Heart left ventricle (tissue), 16 donors: ENCODE results near the gene MAPK12. TPM values are rescaled to one million over a fixed set of nuclear protein-coding genes. Genes with fewer than 3 reads are reported as not detected.

Experiments used
- ATAC-seq, 4 donors: fragments of 200-7000 bp; cut with Tn5 transposase; one replicate each; pipeline ENCODE4 v1.9.1; 2020 to 2022; ENCODE audit warnings: moderate library complexity in 4 of 4, mild to moderate bottlenecking in 3 of 4, moderate number of reproducible peaks in 1 of 4
- DNase-seq, 5 donors: peaks; one replicate each; pipeline ENCODE4 v3.0.0-alpha.2; 2020
- H3K27ac ChIP-seq, 12 donors: fragments of 200-600 bp; sonication (generic) in 4 of 12; one replicate each; pipeline versions ENCODE4 v1.5.0 to v1.8.0; 2016 to 2022; ENCODE audit warnings: mild to moderate bottlenecking in 2 of 12
- H3K27me3 ChIP-seq, 9 donors: fragments of 200-600 bp; sonication (generic) in 2 of 9; one replicate each; pipeline versions ENCODE4 v1.5.1 to v1.8.0; 2016 to 2022; ENCODE audit warnings: mild to moderate bottlenecking in 3 of 9
- H3K36me3 ChIP-seq, 9 donors: fragments of 200-600 bp; sonication (generic) in 2 of 9; one replicate each; pipeline versions ENCODE4 v1.5.0 to v1.8.0; 2018 to 2022; ENCODE audit warnings: mild to moderate bottlenecking in 2 of 9
- H3K4me1 ChIP-seq, 12 donors: fragments of 200-600 bp; sonication (generic) in 4 of 12; one replicate each; pipeline versions ENCODE4 v1.5.0 to v1.8.0; 2016 to 2022; ENCODE audit warnings: mild to moderate bottlenecking in 3 of 12
- H3K4me3 ChIP-seq, 12 donors: fragments of 200-600 bp; sonication (generic) in 4 of 12; one replicate each; pipeline versions ENCODE4 v1.5.0 to v1.8.0; 2017 to 2022; ENCODE audit warnings: mild to moderate bottlenecking in 9 of 12, moderate library complexity in 4 of 12
- H3K9me3 ChIP-seq, 12 donors: fragments of 200-600 bp; sonication (generic) in 4 of 12; one replicate each; pipeline versions ENCODE4 v1.5.0 to v1.8.0; 2016 to 2022; ENCODE audit warnings: mild to moderate bottlenecking in 1 of 12
- CTCF ChIP-seq, 12 donors: fragments of 200-600 bp; sonication (generic) in 4 of 12; IDR thresholded peaks; one replicate each; pipeline versions ENCODE4 v1.5.0 to v1.8.0; 2018 to 2022; ENCODE audit warnings: antibody characterized with exemption in 12 of 12, mild to moderate bottlenecking in 5 of 12
- POLR2A ChIP-seq, 2 donors: fragments of 450-650 bp; IDR thresholded peaks; one replicate each; pipeline ENCODE4 v1.6.1; 2017; ENCODE audit warnings: antibody characterized with exemption in 2 of 2, mild to moderate bottlenecking in 2 of 2, moderate library complexity in 2 of 2
- WGBS, 4 donors: extraction: QIAGEN DNeasy Blood & Tissue Kit in 2 of 4; methylation state at CpG; one replicate each; pipeline versions ENCODE4 v1.1.5 to v1.1.7; 2013 to 2018; 5-methylcytosine and 5-hydroxymethylcytosine counted together
- intact Hi-C, 10 donors: fragments of 100-400 bp; cut with DNase I; formaldehyde crosslinking; loops; one replicate each; pipeline versions ENCODE4 v1.11.1 to v1.14.2; 2022
- polyA plus RNA-seq, 2 donors: library from polyadenylated mRNA; stranded (reverse); fragments of 200-250 nt; gene quantifications; one replicate each; pipeline ENCODE4 v1.2.3, GENCODE V29; 2013
- total RNA-seq, 9 donors: library from RNA; depleted of rRNA in 2 of 9; stranded (reverse); fragments of >200 nt in 2 of 9; fragmentation: NEBNext Ultra II Directional in 3 of 9; extraction: Animal tissue kit (Norgen Biotek cat#: 25700) in 3 of 9; gene quantifications; one replicate each; pipeline versions ENCODE4 v1.1.0 to v1.2.4, GENCODE V29; 2016 to 2023
- donor health status: ischemic (EF 13 %, LVEDD 7.1; RV severe dilation, severe dysfunction).
- donor health status: healthy with polysubstance abuse.
- donor health status: DM: no; HTN: yes; CAD: no.
- donor health status: DM: no; HTN: no; CAD: no.
- donor health status: ischemic (EF 25% LVEDD 6.9; RV normal size, moderate dysfunction).
- donor health status: ischemic (EF 25% LVEDD 5.7; RV mildly dilated, moderate dysfunction).
- donor health status: healthy.
- donor health status: DM: yes; HTN: yes; CAD: no.
- donor health status: ischemic (EF 35%, LVEDD 5.7; RV mildly dilated, moderate dysfunction).
- donor health status: nonischemic (EF 11% LVEDD 7.7; RV severe dilation, severe dysfunction).
- donor health status: DM: yes; HTN: yes; CAD: no.
- donor health status: PGD.
- donor health status: ischemic (EF 29% LVEDD 5.4; RV normal size, mild dysfunction).
- donor health status: nonischemic (EF 23%, LVEDD 6.1; RV moderate dilation, normal function).

Gene MAPK12
- total and polyA plus RNA-seq, 11 donors: 11.6 to 18.0 (median 15.5) TPM

- Histone ChIP-seq H3K4me3 (peak within 1 kb of the TSS; percentile 51 to 99 (median 88)), H3K9me3 (no peaks in the 10 kb centered on the region), H3K36me3 (peaks cover 0 to 38% (median 14%) of the 10 kb centered on the region in 9 donors), H3K27ac (peak within 1 kb of the TSS; percentile 72 to 96 (median 88)), H3K4me1 (peaks cover 13 to 62% (median 44%) of the 10 kb centered on the region in 12 donors), H3K27me3 (no peaks in the 10 kb centered on the region)
- TF ChIP-seq CTCF (IDR thresholded peaks at IDR 0.05) (peak in 7 of 12 donors; percentile 6 to 39 (median 24)), POLR2A (IDR thresholded peaks at IDR 0.05) (peak in 1 of 2 donors; percentile 81)
- WGBS, 4 donors: 0 to 1% (median 1%) methylated on average over 19 to 76 of the region's 76 CpGs
- intact Hi-C loops: loop anchor here in 6 of 10 donors (2.0 to 10.0 kb wide), 5 partner anchors 98 to 370 kb away; partner anchors contain the start of genes PPP6R2 (in 2 of the 6), LMF2 (in 1 of the 6), NCAPH2 (in 1 of the 6) and SCO2 (in 1 of the 6)
- peak; percentile 88 to 96 (median 93) for ATAC-seq
- peak; percentile 96 to 98 (median 96) for DNase-seq
Measured at GRCh38 chr22:50244420-50245213, 16.9 kb downstream of the MAPK12 start, which contains the start of gene TUBGCP6. Gene TUBGCP6, minus strand, starts transcription at chr22:50245023. Its CDS starts 564 bp downstream, at chr22:50244459.

- peaks cover 0 to 42% (median 21%) of the 10 kb centered on the region in 9 donors for H3K36me3 ChIP-seq
- no peak for DNase-seq
- no peak for ATAC-seq
Measured at GRCh38 chr22:50243685-50244419, 17.6 kb downstream of the MAPK12 start.

GRCh38 chr22:50242406-50242949 lies 19.0 kb downstream of the MAPK12 start:
- Histone ChIP-seq H3K4me3 (peak overlapping the region in 10 of 12 donors; percentile 74 to 99 (median 91)), H3K36me3 (peaks cover 0 to 39% (median 27%) of the 10 kb centered on the region in 9 donors), H3K9me3 (no peaks in the 10 kb centered on the region), H3K4me1 (peaks cover 13 to 51% (median 41%) of the 10 kb centered on the region in 12 donors), H3K27ac (no peak overlapping the region), H3K27me3 (no peaks in the 10 kb centered on the region)
- ATAC-seq (no peak), DNase-seq (no peak)
- intact Hi-C loops: loop anchor here in 5 of 10 donors (10.0 kb wide), 4 partner anchors 252 to 372 kb away; partner anchors contain the start of genes LMF2 (in 1 of the 5), NCAPH2 (in 1 of the 5) and SCO2 (in 1 of the 5)
- TF ChIP-seq POLR2A (IDR thresholded peaks at IDR 0.05) (no peak), CTCF (IDR thresholded peaks at IDR 0.05) (no peak)
- WGBS, 4 donors: 64 to 69% (median 66%) methylated on average over 14 of the region's 14 CpGs

More at GRCh38 chr22:50243685-50244419, 17.6 kb downstream of the MAPK12 start:
- intact Hi-C loops: loop anchor here in 6 of 10 donors (2.0 to 10.0 kb wide), 5 partner anchors 99 to 371 kb away; partner anchors contain the start of genes PPP6R2 (in 2 of the 6), LMF2 (in 1 of the 6), NCAPH2 (in 1 of the 6) and SCO2 (in 1 of the 6)
- WGBS, 4 donors: 16 to 23% (median 19%) methylated on average over 23 to 27 of the region's 27 CpGs
- peaks cover 13 to 56% (median 43%) of the 10 kb centered on the region in 12 donors for H3K4me1 ChIP-seq
- no peaks in the 10 kb centered on the region for H3K27me3 ChIP-seq
- no peaks in the 10 kb centered on the region for H3K9me3 ChIP-seq
- peak overlapping the region; percentile 51 to 99 (median 88) for H3K4me3 ChIP-seq
- H3K27ac ChIP-seq: peak overlapping the region in 11 of 12 donors; percentile 79 to 96 (median 88)
- TF ChIP-seq POLR2A (IDR thresholded peaks at IDR 0.05) (no peak), CTCF (IDR thresholded peaks at IDR 0.05) (no peak)
